ENCODE data around the gene TRAF3IP1. TPM values are rescaled to one million over a fixed set of nuclear protein-coding genes. Genes with fewer than 3 reads are reported as not detected.
"Not testable (repeated sequence)": the region's sequence is repeated elsewhere in the genome, so short reads cannot be mapped to it uniquely, and the experiment has no call there.

The TRAF3IP1 gene
- total RNA-seq, 1 donor from 2014 or later = 14.4 TPM

DNA sequence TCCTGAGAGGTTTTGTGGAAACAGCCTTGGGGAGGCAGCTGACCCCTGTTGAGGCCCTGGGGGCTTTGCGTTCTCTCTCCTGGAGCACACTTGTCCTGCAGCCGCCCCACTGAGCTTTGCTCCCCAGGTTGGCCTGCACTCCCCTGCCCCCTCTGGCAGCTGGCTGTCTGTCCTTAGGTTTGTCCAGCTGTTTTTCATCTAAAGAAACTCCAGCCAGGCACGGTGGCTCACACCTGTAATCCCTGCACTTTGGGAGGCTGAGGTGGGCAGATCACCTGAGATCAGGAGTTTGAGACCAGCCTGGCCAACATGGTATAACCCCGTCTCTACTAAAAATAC is 84.9 kb downstream of the TRAF3IP1 start:
- H3K36me3 Mint-ChIP-seq (ENCODE audit: low read depth); H3K27ac Mint-ChIP-seq; H3K4me3 Mint-ChIP-seq; H3K4me1 Mint-ChIP-seq (ENCODE audit: low read depth); intact Hi-C loops (cut with micrococcal nuclease); H3K9me3 Mint-ChIP-seq; H3K27me3 Mint-ChIP-seq (ENCODE audit: insufficient read depth); DNase-seq (ENCODE audit: low spot score): not testable (repeated sequence)

DNA sequence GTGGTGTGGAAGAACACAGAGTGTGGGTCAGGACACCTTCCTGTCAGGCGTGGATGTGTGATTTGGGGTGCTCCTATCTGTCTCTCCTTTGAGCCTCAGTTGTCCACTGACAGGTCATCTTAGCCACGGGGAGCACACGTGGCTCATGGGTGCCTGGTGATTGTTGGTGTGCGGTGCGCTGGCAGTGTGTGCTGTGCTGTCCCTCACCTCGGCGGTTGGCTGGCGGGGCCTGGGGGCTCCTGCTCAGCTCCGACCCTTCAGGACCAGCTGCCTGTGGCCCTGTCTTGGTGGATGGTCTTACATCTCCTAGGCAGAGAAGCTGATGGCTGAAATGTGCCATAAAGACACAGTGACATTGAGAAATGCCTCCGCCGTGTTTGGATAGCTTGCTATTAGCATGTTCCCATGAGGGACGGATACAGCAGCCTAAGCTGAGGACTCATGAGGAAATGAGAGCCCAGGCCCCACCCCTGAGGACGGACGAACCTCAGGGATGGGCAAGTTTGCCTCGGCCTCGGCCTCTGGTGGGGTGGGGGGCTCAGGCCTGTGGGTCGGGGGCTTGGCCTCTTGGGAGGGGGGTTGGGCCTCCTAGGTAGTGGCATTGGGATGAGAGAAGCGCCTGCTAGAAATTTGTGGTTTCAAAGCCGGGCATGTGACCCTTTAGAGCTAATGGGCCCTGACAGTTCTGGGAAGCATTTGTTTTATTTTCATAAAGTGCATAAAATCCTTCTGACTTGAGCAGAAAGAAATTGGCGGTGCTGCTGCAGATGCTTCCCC is 86.1 kb downstream of the TRAF3IP1 start:
- H3K27ac Mint-ChIP-seq = no peak overlapping the region
- no peak overlapping the region for H3K4me3 Mint-ChIP-seq
- H3K9me3 Mint-ChIP-seq = no peaks in the 10 kb centered on the region
- H3K36me3 Mint-ChIP-seq (ENCODE audit: low read depth) = no peaks in the 10 kb centered on the region
- intact Hi-C loops (cut with micrococcal nuclease) = no loop called here
- no peak for DNase-seq (ENCODE audit: low spot score)
- H3K27me3 Mint-ChIP-seq (ENCODE audit: insufficient read depth) = no peaks in the 10 kb centered on the region
- H3K4me1 Mint-ChIP-seq (ENCODE audit: low read depth) = no peaks in the 10 kb centered on the region

DNA sequence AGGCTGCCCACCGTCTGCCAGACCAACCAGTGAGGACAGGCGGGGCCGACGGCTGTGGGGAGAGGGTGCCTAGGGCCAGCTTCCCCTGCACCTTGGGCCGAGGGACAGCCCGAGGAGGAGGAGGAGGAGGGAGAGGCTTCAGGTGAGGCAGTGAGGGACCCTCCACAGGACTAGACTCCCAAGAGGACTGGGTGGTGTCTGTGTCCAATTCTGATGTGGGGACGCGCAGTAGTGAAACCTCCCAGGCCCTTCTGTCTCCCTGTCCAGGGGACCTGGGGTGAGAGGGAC is 86.6 kb downstream of the TRAF3IP1 start:
- H3K27ac Mint-ChIP-seq = no peak overlapping the region
- no peaks in the 10 kb centered on the region for H3K4me1 Mint-ChIP-seq (ENCODE audit: low read depth)
- H3K4me3 Mint-ChIP-seq = no peak overlapping the region
- DNase-seq (ENCODE audit: low spot score) = no peak
- intact Hi-C loops (cut with micrococcal nuclease) = no loop called here
- H3K27me3 Mint-ChIP-seq (ENCODE audit: insufficient read depth) = no peaks in the 10 kb centered on the region
- no peaks in the 10 kb centered on the region for H3K9me3 Mint-ChIP-seq
- no peaks in the 10 kb centered on the region for H3K36me3 Mint-ChIP-seq (ENCODE audit: low read depth)

DNA sequence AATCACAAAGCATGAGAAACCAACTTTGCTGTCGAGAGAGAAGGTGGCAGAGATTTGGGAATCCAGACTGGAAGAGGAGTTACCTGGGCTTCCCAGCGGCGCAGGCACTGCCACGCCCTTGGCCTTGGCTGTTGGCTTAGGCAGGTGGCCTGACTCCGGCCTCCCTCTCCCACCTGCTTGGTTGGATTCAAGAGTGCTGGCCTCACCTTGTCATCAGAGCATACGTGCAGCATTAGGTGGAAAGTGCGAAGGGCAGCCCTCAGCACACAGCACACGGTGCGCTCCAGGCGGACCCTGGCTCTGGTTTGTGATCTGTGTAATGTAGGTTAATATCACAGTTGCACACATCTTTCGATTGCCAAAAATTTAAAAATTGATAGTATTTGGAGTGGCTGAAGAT is 87.2 kb downstream of the TRAF3IP1 start:
- intact Hi-C loops (cut with micrococcal nuclease) = no loop called here
- no peaks in the 10 kb centered on the region for H3K9me3 Mint-ChIP-seq
- no peak for DNase-seq (ENCODE audit: low spot score)
- H3K27me3 Mint-ChIP-seq (ENCODE audit: insufficient read depth) = no peaks in the 10 kb centered on the region
- no peaks in the 10 kb centered on the region for H3K4me1 Mint-ChIP-seq (ENCODE audit: low read depth)
- H3K36me3 Mint-ChIP-seq (ENCODE audit: low read depth) = no peaks in the 10 kb centered on the region
- no peak overlapping the region for H3K27ac Mint-ChIP-seq
- H3K4me3 Mint-ChIP-seq = no peak overlapping the region

DNA sequence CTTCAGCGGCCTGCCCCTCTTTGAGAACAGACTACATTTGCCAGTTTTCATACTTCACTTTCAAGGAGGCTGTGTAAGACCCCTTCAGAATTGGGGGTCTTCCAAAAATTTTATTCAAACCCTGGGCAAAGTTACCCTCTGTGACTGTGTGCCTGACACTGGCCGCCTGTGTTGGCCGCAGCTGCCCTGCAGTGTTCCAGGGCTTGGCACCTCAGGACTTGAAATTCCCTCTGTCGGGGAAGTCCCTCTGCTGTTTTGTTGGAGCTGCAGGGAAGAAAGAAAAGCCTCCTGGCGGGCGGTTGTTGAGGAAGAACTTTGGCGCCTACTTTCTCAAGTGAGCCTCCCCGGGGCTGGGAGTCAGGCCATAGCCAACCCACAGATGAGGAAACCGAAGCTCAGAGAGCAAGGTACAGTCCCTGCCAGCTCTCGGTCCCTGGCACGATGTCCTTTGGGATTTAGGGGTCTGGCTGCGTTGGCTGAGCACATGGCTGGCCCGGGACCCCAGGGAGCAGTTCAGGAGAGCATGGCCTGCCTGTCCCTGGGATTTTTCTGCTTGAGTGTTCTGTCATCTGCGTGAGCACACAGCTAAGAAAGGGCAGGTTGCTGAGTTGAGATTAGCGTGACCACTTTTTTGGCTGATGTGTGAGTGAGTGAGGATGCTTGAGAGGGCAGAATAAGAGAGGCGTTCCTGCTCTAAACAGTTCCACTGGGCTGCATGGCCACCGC is 88.5 kb downstream of the TRAF3IP1 start:
- no peaks in the 10 kb centered on the region for H3K27me3 Mint-ChIP-seq (ENCODE audit: insufficient read depth)

DNA sequence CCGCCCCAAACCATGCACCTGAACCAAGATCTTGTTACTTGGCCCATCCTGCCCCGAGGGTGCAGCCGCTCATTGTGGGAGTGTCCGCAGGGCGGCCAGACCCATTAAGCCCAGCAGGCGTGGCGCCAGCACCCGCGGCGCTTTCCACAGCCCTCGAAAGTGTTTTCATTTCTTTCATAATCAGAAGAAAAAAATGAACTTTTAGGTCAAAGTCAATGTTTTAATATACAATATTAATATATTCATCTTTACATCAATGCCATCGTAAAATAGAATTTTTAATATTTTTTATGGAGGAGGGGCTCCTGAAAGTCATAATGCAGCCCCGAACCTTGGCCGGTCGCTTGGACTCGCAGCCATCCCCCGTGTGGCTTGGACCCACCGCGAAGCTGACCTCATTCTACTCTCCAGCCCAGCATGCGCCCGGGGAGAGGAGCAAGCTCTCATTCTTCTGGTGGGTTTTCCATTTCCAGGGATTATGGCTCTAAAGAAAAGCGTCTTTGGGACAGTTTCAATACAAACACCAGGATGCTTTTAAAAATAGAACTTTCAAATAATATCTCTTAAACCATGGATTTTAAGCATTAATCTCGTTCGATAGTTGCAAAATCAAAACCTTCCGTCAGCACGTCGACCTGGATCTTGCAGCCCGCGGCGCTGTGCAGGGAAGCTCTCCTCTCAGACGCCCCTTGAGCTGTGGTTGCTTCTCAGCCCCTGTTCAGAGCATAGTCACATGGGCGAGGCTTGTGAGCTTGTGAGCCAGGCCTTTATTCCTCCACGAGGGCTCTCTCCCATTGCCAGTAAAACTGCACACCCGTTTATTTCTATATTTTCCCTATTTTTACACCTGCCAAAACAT is 89.3 kb downstream of the TRAF3IP1 start:
- H3K4me3 Mint-ChIP-seq = no peak overlapping the region
- H3K27me3 Mint-ChIP-seq (ENCODE audit: insufficient read depth) = peaks cover 2% of the 10 kb centered on the region
- DNase-seq (ENCODE audit: low spot score) = no peak
- H3K9me3 Mint-ChIP-seq = no peaks in the 10 kb centered on the region
- H3K27ac Mint-ChIP-seq = no peak overlapping the region
- no peaks in the 10 kb centered on the region for H3K36me3 Mint-ChIP-seq (ENCODE audit: low read depth)
- no peaks in the 10 kb centered on the region for H3K4me1 Mint-ChIP-seq (ENCODE audit: low read depth)
- intact Hi-C loops (cut with micrococcal nuclease) = no loop called here

More for the DNA sequence above, 88.5 kb downstream of the TRAF3IP1 start:
- Mint-ChIP-seq H3K27ac (no peak overlapping the region), H3K4me1 (ENCODE audit: low read depth) (no peaks in the 10 kb centered on the region), H3K36me3 (ENCODE audit: low read depth) (no peaks in the 10 kb centered on the region), H3K9me3 (no peaks in the 10 kb centered on the region), H3K4me3 (no peak overlapping the region)
- intact Hi-C loops (cut with micrococcal nuclease) = no loop called here
- no peak for DNase-seq (ENCODE audit: low spot score)

DNA sequence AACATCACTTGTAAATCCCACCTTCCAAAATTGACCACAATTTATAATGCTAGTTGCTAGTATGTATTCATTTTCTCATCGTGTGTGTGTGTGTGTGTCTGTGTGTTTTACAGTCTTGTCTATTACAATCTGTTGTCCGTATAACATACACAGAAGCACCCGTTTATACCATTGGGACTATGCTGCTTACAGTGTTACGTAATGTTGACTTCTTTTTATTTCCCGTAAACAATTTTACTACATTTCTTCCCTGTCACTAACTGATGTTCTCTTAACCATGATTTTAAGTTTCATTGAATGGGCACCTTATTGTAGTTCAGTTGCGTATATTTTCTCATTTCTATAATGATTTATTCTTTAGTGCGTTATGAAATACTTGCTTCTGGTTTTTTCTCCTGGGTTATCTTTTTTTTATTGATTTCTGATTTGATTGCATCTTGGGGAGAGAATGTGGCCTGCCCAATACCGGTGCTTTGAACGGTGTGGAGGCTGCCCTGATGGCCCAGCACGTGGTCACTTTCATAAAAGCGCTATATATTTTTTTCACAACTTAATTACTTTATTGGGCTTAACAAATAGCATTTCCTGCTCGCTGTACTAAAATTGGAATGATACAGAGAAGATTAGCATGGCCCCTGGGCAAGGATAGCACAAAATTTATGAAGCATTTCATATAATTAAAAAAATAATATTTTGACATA is 91.9 kb downstream of the TRAF3IP1 start:
- no peak overlapping the region for H3K4me3 Mint-ChIP-seq
- no peaks in the 10 kb centered on the region for H3K4me1 Mint-ChIP-seq (ENCODE audit: low read depth)
- H3K27ac Mint-ChIP-seq = no peak overlapping the region
- H3K36me3 Mint-ChIP-seq (ENCODE audit: low read depth) = no peaks in the 10 kb centered on the region
- no peak for DNase-seq (ENCODE audit: low spot score)
- intact Hi-C loops (cut with micrococcal nuclease) = no loop called here
- peaks cover 4% of the 10 kb centered on the region for H3K27me3 Mint-ChIP-seq (ENCODE audit: insufficient read depth)
- peaks cover 12% of the 10 kb centered on the region for H3K9me3 Mint-ChIP-seq

DNA sequence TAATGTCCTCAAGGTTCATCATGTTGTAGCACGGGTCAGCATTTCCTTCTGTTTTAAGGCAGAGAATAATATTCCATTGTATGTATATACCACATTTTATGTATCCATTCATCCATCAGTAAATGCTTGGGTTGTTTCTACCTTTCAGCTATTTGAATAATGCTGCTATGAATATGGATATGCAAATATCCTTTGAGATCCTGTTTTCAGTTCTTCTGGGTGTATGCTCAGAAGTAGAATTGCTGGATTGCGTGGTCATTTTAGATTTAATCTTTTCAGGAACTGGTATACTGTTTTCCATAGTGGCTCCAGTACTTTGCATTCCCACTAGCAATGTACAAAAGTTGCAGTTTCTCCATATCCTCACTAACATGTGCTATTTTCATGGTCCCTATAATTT is 93.0 kb downstream of the TRAF3IP1 start:
- intact Hi-C loops (cut with micrococcal nuclease) = no loop called here
- H3K36me3 Mint-ChIP-seq (ENCODE audit: low read depth) = no peaks in the 10 kb centered on the region
- no peak overlapping the region for H3K4me3 Mint-ChIP-seq
- H3K9me3 Mint-ChIP-seq = peaks cover 12% of the 10 kb centered on the region
- no peak for DNase-seq (ENCODE audit: low spot score)
- no peak overlapping the region for H3K27ac Mint-ChIP-seq
- H3K27me3 Mint-ChIP-seq (ENCODE audit: insufficient read depth) = peaks cover 4% of the 10 kb centered on the region
- H3K4me1 Mint-ChIP-seq (ENCODE audit: low read depth) = no peaks in the 10 kb centered on the region

DNA sequence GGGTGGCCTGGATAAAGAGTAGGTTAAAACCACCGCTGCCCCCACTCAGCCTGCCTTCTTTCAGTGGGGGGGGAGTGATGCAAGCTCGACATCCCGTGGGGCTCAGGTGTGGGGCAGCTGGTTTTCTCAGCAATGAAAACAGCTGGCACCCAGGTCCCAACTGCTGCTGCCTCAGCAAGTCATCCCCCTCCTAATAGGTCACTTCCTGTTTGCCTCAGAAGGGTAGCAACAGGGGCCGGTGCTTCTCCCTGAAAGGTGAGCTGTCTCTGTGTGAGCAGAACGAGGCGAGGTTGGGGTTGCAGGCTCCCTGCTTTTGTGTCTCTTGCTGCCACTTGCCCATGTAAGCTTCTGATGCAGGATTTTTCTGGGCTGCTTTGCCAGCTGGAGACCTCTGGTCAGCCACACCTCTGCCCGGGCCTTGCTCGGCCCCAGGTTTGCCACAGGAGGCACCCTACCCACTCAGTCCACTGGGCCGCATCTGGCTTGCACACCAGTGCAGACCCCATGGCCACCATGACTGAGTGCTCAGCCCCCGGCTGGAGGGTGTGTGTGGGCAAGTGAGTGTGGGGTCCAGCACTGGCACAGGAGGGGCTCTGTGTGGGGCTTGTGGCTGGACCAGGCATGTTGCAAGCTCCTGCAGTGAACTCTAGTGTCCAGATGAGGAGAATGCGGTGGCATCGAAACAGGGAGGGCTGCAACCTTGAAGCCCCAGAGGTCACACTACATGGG is 94.9 kb downstream of the TRAF3IP1 start:
- Mint-ChIP-seq H3K4me1 (ENCODE audit: low read depth) (no peaks in the 10 kb centered on the region), H3K4me3 (no peak overlapping the region), H3K27me3 (ENCODE audit: insufficient read depth) (peaks cover 4% of the 10 kb centered on the region), H3K36me3 (ENCODE audit: low read depth) (no peaks in the 10 kb centered on the region), H3K9me3 (peaks cover 12% of the 10 kb centered on the region), H3K27ac (no peak overlapping the region)
- DNase-seq (ENCODE audit: low spot score) = no peak
- intact Hi-C loops (cut with micrococcal nuclease) = no loop called here

DNA sequence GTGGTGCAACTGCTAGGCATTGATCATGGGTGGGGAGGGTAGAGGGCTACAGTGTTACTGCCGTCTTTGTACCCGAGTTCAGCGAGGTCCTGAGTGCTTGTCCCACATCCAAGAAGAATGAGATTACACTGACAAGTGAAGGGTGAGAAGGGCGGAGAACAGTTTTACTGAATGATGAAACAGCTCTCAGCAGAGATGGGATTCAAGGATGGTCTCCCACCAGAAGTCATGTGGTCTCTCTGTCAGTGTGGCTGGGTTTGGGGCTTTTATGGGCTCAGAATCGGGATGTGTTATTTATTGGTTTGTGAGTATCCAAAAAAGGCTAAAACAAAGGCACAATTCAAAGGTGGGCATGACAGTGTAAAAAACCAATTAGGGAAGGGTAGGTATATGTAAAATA is 95.6 kb downstream of the TRAF3IP1 start:
- H3K27me3 Mint-ChIP-seq (ENCODE audit: insufficient read depth) = peaks cover 4% of the 10 kb centered on the region
- H3K9me3 Mint-ChIP-seq = peaks cover 12% of the 10 kb centered on the region
- no peak overlapping the region for H3K4me3 Mint-ChIP-seq
- H3K4me1 Mint-ChIP-seq (ENCODE audit: low read depth) = no peaks in the 10 kb centered on the region
- H3K27ac Mint-ChIP-seq = no peak overlapping the region
- no peak for DNase-seq (ENCODE audit: low spot score)
- no peaks in the 10 kb centered on the region for H3K36me3 Mint-ChIP-seq (ENCODE audit: low read depth)
- intact Hi-C loops (cut with micrococcal nuclease) = no loop called here

DNA sequence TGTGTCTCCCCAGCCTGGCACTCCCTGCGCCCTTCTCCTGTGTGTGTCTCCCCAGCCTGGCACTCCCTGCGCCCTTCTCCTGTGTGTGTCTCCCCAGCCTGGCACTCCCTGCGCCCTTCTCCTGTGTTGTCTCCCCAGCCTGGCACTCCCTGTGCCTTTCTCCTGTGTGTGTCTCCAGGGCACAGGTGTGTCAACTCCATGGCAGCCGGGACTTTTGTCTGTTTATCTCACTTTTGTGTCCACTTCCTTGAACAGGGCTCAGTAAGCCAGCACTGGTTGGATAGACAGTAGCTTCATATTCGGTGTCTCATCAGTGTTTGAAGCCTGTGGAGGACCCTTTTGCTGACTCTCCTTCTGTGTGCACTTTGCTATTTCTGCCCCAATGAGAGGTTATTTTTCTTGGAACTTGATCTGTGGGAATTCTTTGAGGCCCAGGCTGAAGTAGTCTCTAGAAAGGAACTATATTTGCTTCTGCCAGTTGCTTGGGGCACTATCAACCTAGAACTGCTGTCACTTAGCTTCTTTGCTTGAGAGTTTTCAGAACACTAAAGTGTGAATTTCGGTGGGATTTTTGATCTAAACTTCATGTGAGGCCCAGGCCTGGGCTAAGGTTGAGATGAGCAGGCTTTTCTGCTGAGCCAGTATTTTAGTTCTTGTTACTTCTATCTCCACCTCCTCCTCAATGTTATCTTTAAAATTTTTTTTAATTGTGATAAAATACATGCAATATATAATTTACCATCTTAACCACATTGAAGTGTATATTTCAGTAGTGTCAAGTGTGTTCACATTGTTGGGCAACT is 98.1 kb downstream of the TRAF3IP1 start:
- Mint-ChIP-seq H3K27ac (no peak overlapping the region), H3K36me3 (ENCODE audit: low read depth) (no peaks in the 10 kb centered on the region), H3K27me3 (ENCODE audit: insufficient read depth) (peaks cover 4% of the 10 kb centered on the region), H3K9me3 (peaks cover 12% of the 10 kb centered on the region), H3K4me3 (no peak overlapping the region), H3K4me1 (ENCODE audit: low read depth) (no peaks in the 10 kb centered on the region)
- intact Hi-C loops (cut with micrococcal nuclease) = no loop called here
- DNase-seq (ENCODE audit: low spot score) = no peak

Measured in activated T-helper 1 cell treated with anti-CD3 and anti-CD28 coated beads, Interleukin-12 subunit alpha, Interleukin-12 subunit beta, Interleukin-2, Interleukin-4 antibody, amounts not matched to agents 30 ng/mL and 10 ng/mL and 1 ng/mL, durations not matched to agents 14 hours and 24 hours and 36 hours (primary cell).